CD4-positive, alpha-beta T cell (primary cell): Measurements from ENCODE around the gene ADARB2. TPM values are rescaled to one million over a fixed set of nuclear protein-coding genes. Genes with fewer than 3 reads are reported as not detected.

Experiments used
- ATAC-seq: fragments of 200-7000 bp; cut with Tn5 transposase; one replicate; pipeline ENCODE4 v1.10.0; 2022; ENCODE audit warnings: mild to moderate bottlenecking; ENCODE audit not compliant: poor library complexity
- CTCF ChIA-PET: fragments of 350-600 bp; sonication (Branson Sonifier 250); formaldehyde crosslinking; loops from one replicate; lab custom pipeline; 2021; ENCODE audit warnings: antibody characterized with exemption, inconsistent platforms; lab: Charles Lee
- POLR2A ChIA-PET: fragments of 350-600 bp; sonication (Branson Sonifier 250); formaldehyde crosslinking; loops from one replicate; lab custom pipeline; 2021; ENCODE audit warnings: antibody characterized with exemption, inconsistent platforms; lab: Charles Lee
- DNase-seq, 14 experiments: peaks; one replicate each; pipeline ENCODE4 v3.0.0-alpha.2; 2013 to 2020; ENCODE audit warnings: mixed read lengths in 2 of 14
- H3K27ac ChIP-seq, 2 donors: one replicate each; pipeline versions ENCODE4 v1.5.1 to v1.7.0; 2013; ENCODE audit warnings: low read length in 2 of 2, low read depth in 1 of 2, mild to moderate bottlenecking in 1 of 2
- H3K27me3 ChIP-seq, 2 experiments: 1 replicate in 1 of 2; 2 replicates in 1 of 2; pipeline versions ENCODE4 v1.6.1 to v1.7.0; 2013; ENCODE audit warnings: low read length in 2 of 2, control low read depth in 1 of 2, mild to moderate bottlenecking in 1 of 2, moderate library complexity in 1 of 2; ENCODE audit not compliant: insufficient read depth in 2 of 2, control insufficient read depth in 1 of 2
- H3K36me3 ChIP-seq: one replicate; pipeline ENCODE4 v1.6.1; 2013; ENCODE audit warnings: low read length, control low read depth; ENCODE audit not compliant: insufficient read depth
- H3K4me1 ChIP-seq: one replicate; pipeline ENCODE4 v1.6.1; 2013; ENCODE audit warnings: low read length, control low read depth; ENCODE audit not compliant: insufficient read depth
- H3K4me3 ChIP-seq: one replicate; pipeline ENCODE4 v1.5.1; 2013; ENCODE audit warnings: mild to moderate bottlenecking, low read length, moderate library complexity
- H3K9me3 ChIP-seq, 2 experiments: 1 replicate in 1 of 2; 2 replicates in 1 of 2; pipeline versions ENCODE4 v1.6.1 to v1.7.0; 2013; ENCODE audit warnings: low read length in 2 of 2, mild to moderate bottlenecking in 2 of 2, control low read depth in 1 of 2, moderate library complexity in 1 of 2; ENCODE audit not compliant: control insufficient read depth in 1 of 2, insufficient read depth in 1 of 2
- H3K27ac Mint-ChIP-seq: one replicate; pipeline ENCODE4 v1.8.0; 2020; ENCODE audit warnings: mixed read lengths
- H3K27me3 Mint-ChIP-seq: one replicate; pipeline ENCODE4 v1.8.0; 2021; ENCODE audit warnings: mixed read lengths
- H3K36me3 Mint-ChIP-seq: one replicate; pipeline ENCODE4 v1.8.0; 2021; ENCODE audit warnings: low read depth, mixed read lengths
- H3K4me1 Mint-ChIP-seq: one replicate; pipeline ENCODE4 v1.8.0; 2021; ENCODE audit warnings: low read depth, mixed read lengths
- H3K4me3 Mint-ChIP-seq: one replicate; pipeline ENCODE4 v1.8.0; 2020; ENCODE audit warnings: mild to moderate bottlenecking, mixed read lengths
- H3K9me3 Mint-ChIP-seq: one replicate; pipeline ENCODE4 v1.8.0; 2020; ENCODE audit warnings: mixed read lengths
- CTCF ChIP-seq: fragments of 200-600 bp; IDR thresholded peaks from one replicate; pipeline ENCODE4 v1.8.0; 2022; ENCODE audit warnings: antibody characterized with exemption, mild to moderate bottlenecking
- intact Hi-C, 2 experiments: fragments of 100-400 bp; cut with DNase I in 1 of 2; cut with micrococcal nuclease in 1 of 2; formaldehyde crosslinking; loops; one replicate each; pipeline versions ENCODE4 v1.15.1 to v1.9.0; 2023 to 2025; cut with DNase I, micrococcal nuclease
- total RNA-seq, 174 experiments: library from RNA in 2 of 174; stranded (reverse) in 2 of 174; gene quantifications; one replicate each; pipeline ENCODE4 v1.2.3 and lab custom pipeline; 2021 to 2026

ADARB2 gene
- total RNA-seq, 2 experiments from 2014 or later: 0.14 TPM; not detected in 1

- Mint-ChIP-seq H3K27me3 (peaks cover 8% of the 10 kb centered on the region), H3K9me3 (no peaks in the 10 kb centered on the region), H3K4me3 (no peak overlapping the region), H3K27ac (no peak overlapping the region), H3K4me1 (no peaks in the 10 kb centered on the region), H3K36me3 (no peaks in the 10 kb centered on the region)
- ChIA-PET CTCF (no interaction called here), POLR2A (no interaction called here)
- H3K4me3 ChIP-seq: no peak overlapping the region
- no peak for DNase-seq
- intact Hi-C loops: no loop called here
- TF ChIP-seq CTCF: no peak
- peaks cover 0 to 2% of the 10 kb centered on the region in 2 experiments for H3K27me3 ChIP-seq
- no peaks in the 10 kb centered on the region for H3K36me3 ChIP-seq
- ATAC-seq: no peak
- H3K4me1 ChIP-seq: no peaks in the 10 kb centered on the region
- peaks cover 0 to 15% of the 10 kb centered on the region in 2 experiments for H3K9me3 ChIP-seq
- no peak overlapping the region for H3K27ac ChIP-seq
Observed at GRCh38 chr10:1643161-1643907, 94.0 kb downstream of the ADARB2 start.

GRCh38 chr10:1642600-1643160, 94.6 kb downstream of the ADARB2 start:
- DNase-seq (no peak), ATAC-seq (no peak)
- Histone ChIP-seq H3K4me3 (no peak overlapping the region), H3K4me1 (no peaks in the 10 kb centered on the region), H3K27me3 (peaks cover 0 to 2% of the 10 kb centered on the region in 2 experiments), H3K9me3 (peaks cover 0 to 15% of the 10 kb centered on the region in 2 experiments), H3K36me3 (no peaks in the 10 kb centered on the region), H3K27ac (no peak overlapping the region)
- Mint-ChIP-seq H3K4me1 (no peaks in the 10 kb centered on the region), H3K4me3 (no peak overlapping the region), H3K27ac (no peak overlapping the region), H3K36me3 (no peaks in the 10 kb centered on the region), H3K27me3 (peaks cover 8% of the 10 kb centered on the region), H3K9me3 (no peaks in the 10 kb centered on the region)
- ChIA-PET POLR2A (no interaction called here), CTCF (no interaction called here)
- no peak for TF ChIP-seq CTCF
- intact Hi-C loops: no loop called here

GRCh38 chr10:1641402-1641801, 95.9 kb downstream of the ADARB2 start:
- Histone ChIP-seq H3K4me3 (no peak overlapping the region), H3K27me3 (peaks cover 0 to 2% of the 10 kb centered on the region in 2 experiments), H3K36me3 (no peaks in the 10 kb centered on the region), H3K4me1 (no peaks in the 10 kb centered on the region), H3K27ac (no peak overlapping the region), H3K9me3 (peaks cover 0 to 11% of the 10 kb centered on the region in 2 experiments)
- ATAC-seq (no peak), DNase-seq (no peak)
- H3K27ac Mint-ChIP-seq: no peak overlapping the region
- no peaks in the 10 kb centered on the region for H3K36me3 Mint-ChIP-seq
- ChIA-PET POLR2A (no interaction called here), CTCF (interaction anchor here (0.7 kb wide), 1 partner anchor 98 kb away, joined by 3 read pairs; no protein-coding TSS in a partner anchor)
- H3K4me3 Mint-ChIP-seq: no peak overlapping the region
- TF ChIP-seq CTCF: no peak
- no peaks in the 10 kb centered on the region for H3K9me3 Mint-ChIP-seq
- peaks cover 8% of the 10 kb centered on the region for H3K27me3 Mint-ChIP-seq
- no peaks in the 10 kb centered on the region for H3K4me1 Mint-ChIP-seq
- intact Hi-C loops: no loop called here
